HG03378 (cell line): ENCODE measurements around the gene SCIN.

Experiments used
- ATAC-seq: cut with Tn5 transposase; IDR thresholded peaks from one replicate; pipeline ENCODE4 v1.9.1; 2021; ENCODE audit warnings: mild to moderate bottlenecking, moderate library complexity; ENCODE audit not compliant: unreplicated experiment

Gene SCIN

DNA sequence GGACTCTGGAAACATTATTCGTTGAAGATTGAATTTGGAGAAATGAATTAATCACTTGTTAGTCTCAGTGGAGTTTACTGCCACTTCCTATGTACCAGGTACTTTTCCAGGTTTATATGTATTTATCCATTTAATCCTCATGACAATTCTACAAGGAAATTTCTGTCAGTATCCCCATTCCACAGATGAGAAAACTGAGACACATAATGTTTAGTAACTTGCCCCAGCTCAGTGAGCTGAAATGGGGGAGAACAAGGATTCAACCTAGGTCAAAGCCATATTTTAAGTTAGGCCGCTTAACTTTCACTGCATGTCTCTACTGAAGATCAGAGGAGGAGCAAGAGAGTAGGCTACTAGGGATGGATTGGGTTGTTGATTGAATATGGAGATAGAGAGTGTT is 4.6 kb upstream of the SCIN start:
- ATAC-seq, result no peak

DNA sequence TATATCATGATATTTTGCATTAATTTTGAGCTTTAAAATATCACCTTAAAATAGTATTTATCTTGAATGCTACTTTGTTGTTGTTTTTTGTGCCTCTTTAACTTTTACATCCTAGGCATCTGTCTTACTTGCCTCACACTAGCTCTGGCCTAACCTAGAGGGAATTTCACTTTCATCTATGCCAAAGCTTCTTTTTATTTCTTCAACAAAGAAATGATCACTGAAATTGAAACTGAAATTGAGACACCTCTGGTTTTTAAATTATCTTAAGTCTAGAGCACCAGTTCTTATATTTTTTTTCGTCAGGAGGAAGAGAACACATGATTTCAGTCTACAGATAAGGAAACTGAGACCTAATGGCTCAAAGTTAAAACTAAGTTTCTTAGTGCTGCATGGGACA is 3.5 kb upstream of the SCIN start:
- peak; percentile 97 for ATAC-seq

GRCh38 chr7:12569673-12570072 is 847 bp upstream of the SCIN start:
- ATAC-seq, result no peak

DNA sequence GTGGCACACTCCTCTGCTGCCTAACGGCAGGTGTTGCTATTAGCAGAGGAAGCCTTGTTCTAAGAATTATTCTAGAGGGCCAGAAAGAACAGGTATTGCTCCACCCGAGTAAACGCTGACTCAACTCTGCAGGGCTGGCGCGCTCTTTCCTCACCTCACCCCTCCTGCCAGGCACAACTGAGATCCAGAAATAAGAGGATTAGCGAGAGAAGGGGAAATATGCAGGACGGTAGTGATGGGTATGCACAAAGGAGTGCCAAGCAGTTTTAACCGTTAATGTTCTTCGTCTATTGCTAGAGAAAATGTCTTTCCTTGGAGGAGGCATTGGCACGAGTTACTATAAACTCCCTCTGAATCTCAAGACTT is 369 bp upstream of the SCIN start:
- no peak for ATAC-seq

DNA sequence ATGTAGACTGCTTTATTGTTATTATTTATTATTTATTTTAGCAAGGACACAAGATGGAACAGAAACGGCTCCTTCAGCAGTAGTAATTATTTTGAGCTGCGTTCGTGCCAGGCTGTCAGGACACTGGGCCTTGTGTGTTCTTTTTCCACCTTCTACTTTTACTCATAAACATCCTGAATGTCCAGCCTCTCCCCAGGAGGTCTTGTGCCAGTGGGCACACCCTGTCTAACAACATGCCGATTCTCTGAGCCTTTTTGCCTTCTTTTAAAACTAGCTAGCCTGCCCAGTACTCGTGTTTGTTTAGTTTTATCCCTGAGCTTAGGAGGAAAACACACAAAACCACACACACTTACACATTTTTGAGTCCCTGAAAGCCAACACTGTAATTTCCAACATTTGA is 1.2 kb downstream of the SCIN start:
- no peak for ATAC-seq

- ATAC-seq, result no peak
These were observed 2.5 kb downstream of the SCIN start for GRCh38 chr7:12572941-12573575.

- ATAC-seq, result no peak
These were observed 3.4 kb downstream of the SCIN start for GRCh38 chr7:12573885-12574284.

DNA sequence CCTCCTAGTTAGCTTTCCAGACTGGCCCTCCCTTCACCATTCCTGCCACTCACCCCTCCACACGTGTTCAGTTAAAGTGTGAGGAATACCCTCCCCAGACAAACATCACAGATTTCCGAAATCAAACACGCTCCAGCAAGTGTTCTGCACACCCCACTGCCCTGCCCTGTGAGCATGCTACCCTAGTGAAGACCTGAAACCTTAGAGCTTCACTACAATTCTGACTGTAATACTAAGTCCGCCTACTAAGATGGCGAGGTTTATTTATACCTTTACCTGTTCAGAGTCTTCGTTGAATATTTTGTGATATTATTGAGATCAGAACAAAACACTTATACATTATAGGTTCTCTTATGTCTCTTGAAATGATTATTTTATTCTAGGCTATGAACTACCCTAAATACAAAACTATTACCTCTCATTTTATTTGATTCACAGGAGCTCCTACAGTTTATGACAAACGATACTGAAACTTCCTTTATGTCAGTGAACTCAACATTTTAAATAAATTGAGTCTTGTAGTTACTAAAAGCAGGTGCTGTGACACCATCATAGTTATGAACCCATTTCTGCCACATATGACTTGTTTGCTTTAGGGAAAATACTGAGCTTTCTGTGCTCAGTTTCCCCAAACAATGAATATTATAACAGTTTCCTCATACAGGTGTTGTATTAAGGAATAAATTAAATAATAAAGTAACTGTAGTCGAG is 8.6 kb downstream of the SCIN start:
- ATAC-seq, result no peak

DNA sequence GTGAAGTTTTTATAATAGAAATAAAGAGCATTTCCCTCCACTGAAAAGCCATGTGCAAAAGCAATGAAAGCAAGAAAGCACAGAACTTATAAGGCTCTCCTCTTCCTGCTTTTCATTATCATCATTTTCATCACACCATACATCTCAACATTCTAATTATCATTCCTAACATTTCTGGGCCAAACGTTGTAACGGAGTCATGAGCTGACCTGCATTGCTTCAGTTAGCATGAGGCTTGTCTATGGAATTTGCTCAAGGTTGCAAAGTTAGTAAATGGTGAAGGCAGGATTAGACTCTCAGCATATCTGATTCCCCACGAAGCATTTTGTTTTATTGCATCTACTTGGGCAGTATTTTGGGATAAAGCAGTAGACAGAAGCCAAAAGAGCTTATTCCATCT is 11.4 kb downstream of the SCIN start:
- ATAC-seq, result no peak

DNA sequence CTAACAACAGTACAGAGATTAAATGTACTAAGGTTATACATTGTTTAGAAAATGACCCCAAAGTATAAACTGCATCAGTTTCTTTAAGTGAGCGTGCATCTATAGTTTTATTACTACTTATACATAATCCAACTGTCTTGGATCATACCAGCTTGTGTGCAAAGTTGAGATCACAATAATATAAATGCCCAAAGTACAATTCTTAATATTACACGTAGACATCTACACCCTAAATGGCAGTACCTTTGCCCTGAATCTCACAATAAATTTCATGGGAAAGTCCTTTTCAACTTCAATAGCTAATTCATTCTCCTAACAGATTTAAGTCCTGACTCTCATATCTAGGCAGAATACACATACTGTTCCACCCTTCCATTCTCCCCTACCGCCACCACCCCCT is 11.8 kb downstream of the SCIN start:
- no peak for ATAC-seq

DNA sequence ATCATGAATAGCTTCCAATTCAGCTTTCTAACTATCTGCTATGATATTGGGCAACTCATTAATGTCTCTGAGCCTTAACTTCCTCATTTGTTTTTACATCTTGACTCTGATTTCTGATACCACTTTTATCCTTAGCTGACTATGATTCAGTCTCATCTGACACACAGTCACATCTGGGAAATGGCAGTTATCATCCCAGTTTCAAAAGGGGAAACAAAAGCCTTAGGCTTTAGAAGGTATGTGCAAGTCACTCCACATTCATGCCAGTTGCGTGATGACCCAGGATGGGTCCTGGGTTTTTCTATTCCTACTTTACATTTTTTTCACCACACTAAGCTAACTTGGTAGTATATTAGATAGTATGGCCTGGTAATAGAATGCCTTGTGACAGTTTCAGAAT is 12.7 kb downstream of the SCIN start:
- ATAC-seq, result no peak

- ATAC-seq, result no peak
These were observed 13.4 kb downstream of the SCIN start for GRCh38 chr7:12583922-12584321.

DNA sequence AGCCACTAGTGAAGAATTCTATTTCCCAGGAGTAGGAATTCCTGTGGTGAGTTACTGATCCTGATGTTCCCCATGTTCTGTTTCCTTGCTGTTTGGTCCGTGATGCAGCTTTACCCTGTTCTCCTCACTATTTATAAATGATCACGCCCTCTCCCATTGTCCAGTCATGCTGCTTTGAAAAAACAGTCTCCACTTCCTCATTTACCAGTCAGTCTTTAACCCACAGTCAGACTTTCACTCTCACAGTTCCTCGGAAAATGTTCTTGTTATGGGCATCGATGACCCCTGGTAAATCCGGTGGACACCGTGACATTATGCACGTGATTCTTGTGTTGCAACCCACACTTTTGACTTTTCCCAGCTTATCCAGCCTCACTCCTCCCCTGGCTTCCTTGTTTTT is 14.4 kb downstream of the SCIN start:
- ATAC-seq, result peak; percentile 99

GRCh38 chr7:12586271-12586670 is 15.8 kb downstream of the SCIN start:
- ATAC-seq, result no peak

- no peak for ATAC-seq
These were observed 17.9 kb downstream of the SCIN start for GRCh38 chr7:12588259-12588904.

- no peak for ATAC-seq
These were observed 20.0 kb downstream of the SCIN start for GRCh38 chr7:12590559-12590958.

DNA sequence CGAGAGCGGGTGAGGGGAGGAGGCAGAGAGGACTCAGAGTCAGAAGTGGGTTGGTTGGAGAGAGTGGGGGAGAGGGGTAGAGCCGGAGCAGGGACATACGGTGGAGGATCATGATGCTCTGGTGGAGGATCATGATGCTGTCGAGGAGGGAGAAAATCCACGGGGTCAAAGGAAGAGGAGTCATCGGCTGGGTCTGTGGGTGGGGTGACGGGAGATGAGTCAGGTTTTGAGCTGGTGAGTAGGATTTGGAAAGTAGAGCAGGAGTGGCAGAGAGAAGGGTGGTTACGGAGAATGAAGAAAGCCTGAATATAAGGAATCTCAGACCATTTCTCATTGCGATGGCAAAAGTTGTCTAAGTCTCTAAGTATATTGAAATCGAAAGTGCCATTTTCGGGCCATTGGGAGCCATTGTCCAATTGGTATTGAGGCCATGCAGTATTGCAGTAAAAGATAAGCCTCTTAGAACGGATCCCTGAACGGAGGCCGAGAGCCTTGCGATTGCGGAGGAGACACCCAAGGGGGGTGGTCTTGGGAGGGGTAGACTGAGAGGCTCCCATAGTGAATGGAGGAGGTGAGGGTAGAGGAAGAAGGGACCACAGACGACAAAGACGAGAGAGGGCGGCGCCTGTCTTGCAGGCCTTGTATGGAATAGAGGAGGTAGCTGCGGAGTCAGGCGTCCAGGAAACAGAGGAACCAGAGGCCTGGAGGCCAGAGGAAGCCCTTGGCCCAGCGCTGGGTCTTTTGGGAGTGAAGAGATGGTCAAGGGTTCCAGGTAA is 23.8 kb downstream of the SCIN start:
- no peak for ATAC-seq

- ATAC-seq, result no peak
These were observed 24.6 kb downstream of the SCIN start for GRCh38 chr7:12595148-12595547.

DNA sequence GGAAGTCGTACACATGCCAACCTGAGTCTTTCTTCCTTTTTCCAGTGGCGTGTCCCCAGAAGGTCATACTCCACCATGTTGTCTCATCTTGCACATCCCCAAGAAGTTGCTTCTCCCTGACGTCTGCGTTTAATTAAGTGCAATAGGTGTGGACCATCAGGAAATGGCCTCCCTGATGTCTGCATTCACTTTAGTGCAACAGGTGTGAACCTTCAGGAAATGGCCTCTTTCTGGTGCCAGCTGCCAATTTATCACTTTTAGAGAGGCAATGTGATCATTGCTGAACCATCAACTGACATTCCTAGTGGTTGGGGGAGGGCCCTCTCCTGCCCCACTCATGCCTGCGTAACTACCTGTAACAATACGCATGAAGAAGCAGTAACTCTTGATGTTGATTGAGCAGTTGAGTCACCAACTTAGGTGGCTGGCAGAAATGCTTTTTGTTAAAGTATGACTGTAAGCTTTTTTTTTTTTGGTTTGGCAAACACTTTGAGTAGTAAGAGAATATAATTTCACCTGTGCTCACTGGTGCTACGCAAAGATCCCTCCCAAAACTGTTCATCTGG is 25.8 kb downstream of the SCIN start:
- no peak for ATAC-seq

DNA sequence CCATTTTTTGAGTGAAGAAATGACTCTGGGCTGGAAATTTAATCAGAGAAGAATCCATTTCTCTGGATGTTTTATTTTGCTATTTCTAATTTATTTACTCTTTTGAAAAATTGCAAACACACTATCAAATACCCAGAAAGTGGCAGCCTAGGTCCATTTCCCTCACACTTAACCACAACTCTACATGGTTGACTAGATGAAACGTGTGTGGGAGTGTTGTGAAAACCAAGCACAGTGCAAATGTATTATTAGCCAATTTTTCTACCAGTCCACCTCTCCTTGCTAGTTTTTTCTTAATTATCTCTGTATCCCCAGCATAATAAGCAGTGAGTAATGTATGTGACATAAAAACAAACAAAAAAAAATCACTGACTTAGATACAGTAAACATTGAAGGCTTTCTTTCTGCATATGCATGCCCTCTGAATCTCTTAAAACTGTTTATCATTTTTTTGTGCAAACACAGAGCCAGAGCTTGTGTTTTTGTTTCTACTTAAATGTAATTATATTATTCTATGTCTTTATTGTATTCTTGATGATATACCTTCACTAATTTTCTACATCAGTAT is 30.9 kb downstream of the SCIN start:
- peak; percentile 97 for ATAC-seq

- ATAC-seq, result no peak
These were observed 36.6 kb downstream of the SCIN start for GRCh38 chr7:12607134-12607533.
